ENCODE results near the gene CCR6. TPM values are rescaled to one million over a fixed set of nuclear protein-coding genes. Genes with fewer than 3 reads are reported as not detected.

The CCR6 gene
- total RNA-seq, 2 donors from 2014 or later: not detected

DNA sequence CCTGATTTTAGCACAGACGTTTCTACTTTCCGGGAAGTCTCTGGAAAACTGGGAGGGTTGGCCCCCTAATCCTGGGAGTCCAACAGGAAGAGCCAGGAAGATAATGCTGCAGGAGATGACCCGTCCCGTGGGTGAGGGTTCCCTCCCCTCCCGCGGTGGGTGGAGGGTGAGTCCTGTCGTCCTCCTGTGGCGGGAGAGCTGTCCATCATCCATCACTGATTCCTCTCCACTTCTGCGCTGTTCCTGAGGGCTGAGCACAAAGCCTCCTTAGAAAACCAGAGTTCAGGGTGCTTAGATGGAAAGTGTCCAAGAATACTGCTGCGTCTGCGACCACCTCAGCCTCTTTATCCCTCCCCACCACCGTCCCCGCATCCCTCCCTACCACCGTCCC lies 6.1 kb upstream of the CCR6 start:
- DNase-seq: no peak
- no peak for ATAC-seq
- intact Hi-C loops (cut with DNase I): no loop called here

DNA sequence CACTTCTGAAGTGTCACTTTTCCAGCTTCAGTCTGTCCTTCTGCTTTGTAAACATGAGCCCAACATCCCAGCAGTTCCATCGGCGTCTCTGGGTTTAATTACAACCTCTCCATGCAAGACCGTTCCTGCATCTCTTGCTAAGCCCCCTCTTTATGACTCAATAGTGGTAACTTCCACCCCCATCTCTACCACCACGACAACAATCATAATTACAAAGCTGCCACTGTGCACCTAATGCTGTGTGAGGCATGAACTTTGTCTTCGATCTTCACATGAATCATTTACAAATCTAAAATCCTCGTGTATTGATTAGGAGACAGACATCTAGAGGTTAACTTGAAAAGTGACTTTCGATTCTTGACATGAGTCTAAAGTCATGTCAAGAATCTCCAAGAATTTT lies 4.9 kb upstream of the CCR6 start:
- ATAC-seq (no peak), DNase-seq (no peak)
- intact Hi-C loops (cut with DNase I): no loop called here

DNA sequence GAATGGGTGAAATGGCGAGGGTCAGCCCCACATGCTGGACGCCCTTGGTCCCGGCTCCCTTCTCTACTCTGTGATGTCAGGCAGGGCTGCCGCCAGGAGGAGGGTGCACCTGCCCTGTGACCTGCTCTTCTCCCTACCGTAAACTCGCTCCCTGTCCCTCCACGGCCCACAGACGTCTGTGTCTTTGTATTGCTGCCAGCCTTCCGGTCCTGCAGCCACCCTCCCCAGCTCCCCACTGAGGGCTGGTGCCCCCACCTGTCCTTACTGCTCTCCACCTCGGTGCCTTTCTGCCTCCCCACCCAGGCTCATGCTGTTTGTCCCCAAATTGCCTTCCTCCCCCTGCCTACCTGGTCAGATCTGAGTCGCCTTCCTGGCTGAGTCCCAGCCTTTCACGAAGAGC lies 4.1 kb upstream of the CCR6 start:
- intact Hi-C loops (cut with DNase I): no loop called here
- no peak for ATAC-seq
- no peak for DNase-seq

DNA sequence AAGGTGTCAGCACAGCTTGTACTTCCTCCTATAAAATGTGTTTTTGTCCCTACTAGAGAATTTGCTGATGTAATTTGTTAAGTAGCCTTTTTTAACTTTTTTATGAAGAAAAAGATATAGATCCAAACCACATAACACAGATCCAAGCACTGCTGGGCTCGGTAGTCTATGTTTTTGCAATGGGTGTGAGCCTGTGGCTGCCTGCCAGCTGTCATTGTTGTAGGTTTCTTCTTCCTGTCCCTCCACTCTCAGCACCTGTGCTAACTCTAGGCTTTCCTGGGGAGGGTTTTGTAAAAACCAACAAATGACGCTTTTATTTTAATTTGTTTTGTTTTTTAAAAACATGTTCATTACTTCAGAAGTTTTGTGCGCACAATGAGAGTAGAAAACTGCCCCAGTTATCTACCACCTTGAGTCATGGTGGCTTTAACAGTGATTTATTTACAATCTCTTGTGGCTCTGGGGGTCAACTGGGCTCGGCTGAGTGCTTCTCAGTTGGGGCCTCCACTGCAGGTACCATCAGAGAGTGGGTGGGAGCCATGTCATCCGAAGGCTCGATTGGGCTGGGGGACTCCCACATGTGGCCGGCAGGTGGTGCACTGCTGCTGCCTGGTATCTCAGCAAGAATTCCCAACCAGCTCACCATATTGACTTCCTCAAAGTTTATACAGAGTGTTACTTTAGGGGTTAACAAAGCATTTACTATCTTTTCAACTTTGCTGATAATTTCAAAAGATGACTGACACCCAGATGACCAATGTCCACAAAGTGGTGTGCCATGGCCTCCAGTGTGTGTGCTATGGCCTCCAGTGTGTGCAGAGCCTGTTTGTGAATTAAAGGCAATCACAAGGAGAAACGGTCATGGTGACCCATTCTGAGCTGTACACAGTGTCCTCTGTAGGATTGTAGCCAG lies 3.0 kb upstream of the CCR6 start:
- intact Hi-C loops (cut with DNase I): no loop called here
- no peak for DNase-seq
- ATAC-seq: peak in 1 of 2 donors; percentile 49

DNA sequence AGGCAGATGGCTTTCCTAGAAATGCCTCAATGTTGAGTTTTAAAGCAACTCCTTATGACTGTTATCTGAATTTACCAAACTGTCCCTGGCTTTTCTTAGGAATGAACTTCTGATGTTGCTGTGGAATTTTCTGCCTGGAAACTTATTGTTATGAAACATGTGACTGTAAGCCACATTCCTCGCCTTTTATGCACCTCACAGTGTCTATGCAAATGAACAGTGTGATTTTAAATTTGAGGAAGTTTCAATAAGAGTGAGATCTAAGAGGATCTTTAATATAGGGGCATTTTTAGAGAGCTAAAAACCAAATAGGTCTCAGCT lies 2.4 kb upstream of the CCR6 start:
- DNase-seq (no peak), ATAC-seq (no peak)
- intact Hi-C loops (cut with DNase I): no loop called here

DNA sequence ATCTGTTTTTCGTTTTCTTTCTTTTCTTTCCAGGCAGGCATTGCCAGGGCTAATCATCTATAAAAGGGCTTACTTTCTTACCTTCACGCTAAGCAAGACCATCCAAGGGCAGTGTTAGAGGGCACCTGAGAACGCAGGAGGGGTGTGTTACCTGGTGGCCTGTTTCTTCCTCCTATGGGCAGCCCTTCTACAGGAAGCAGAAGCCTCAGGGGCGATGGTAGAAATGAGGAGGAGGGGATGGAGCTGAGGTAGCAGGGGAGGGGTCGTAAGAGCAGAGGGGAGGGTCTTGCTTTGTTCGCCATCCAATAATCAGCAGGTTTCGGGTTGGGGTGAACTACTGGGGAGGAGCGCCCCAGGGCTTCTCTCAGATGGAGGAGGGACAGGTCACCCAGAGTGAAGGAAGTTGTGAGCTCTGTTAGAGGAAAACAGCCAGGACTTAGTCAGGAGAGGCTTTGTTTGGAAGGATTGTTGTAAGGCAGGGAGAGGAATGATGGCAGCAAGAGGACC lies 1.5 kb upstream of the CCR6 start:
- ATAC-seq: no peak
- no peak for DNase-seq
- intact Hi-C loops (cut with DNase I): no loop called here

DNA sequence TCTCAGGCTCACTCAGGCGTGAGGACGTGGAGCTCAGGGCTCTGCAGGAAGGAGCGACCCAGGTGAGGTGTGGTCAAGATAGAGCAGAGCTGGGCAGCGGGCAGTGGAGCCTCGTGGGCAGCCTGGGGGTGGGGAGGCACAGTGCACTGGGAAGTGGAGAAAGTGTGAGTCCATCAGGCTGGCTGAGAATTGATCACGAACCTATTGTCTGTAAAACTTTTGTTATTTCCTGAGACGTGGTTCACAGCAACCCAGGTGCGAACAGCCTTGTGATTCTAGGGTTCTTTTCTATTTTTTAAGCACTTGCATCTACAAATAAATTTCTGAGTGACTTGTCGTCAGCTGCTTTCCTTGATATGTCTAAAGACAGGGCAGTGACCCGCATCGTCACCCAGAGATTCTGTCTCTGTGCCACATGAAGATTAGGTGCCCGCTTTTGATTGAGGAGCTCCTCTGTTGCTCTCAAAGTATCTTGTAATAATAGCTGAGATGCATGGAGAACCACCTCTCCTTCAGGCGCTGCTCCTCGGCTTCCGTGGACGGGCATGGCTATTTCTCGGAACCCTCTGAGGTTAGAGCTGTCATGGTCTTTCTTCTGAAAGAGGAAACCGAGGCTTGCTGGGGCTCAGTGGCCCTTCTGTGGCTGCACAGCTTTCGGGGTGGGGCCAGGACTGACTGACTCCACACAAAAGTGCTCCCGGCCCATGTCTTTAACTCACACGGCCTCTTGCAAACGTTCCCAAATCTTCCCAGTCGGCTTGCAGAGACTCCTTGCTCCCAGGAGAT lies 662 bp upstream of the CCR6 start:
- DNase-seq: no peak
- intact Hi-C loops (cut with DNase I): no loop called here
- no peak for ATAC-seq

DNA sequence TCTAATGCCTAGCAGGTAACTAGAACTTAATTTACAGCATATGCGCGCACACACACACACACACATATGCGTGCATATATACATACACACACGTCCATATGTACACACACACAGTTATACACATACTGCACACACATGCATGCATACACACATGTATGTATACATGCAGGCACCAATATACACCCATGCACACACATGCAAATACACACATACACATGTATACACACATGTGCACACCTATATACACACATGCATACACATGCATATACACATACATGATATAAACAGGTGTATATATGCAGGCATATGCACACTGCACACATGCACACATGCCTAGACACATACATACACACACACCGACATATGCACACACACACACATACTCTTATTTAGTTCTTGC lies 1.9 kb downstream of the CCR6 start:
- no peak for ATAC-seq
- no peak for DNase-seq
- intact Hi-C loops (cut with DNase I): no loop called here

DNA sequence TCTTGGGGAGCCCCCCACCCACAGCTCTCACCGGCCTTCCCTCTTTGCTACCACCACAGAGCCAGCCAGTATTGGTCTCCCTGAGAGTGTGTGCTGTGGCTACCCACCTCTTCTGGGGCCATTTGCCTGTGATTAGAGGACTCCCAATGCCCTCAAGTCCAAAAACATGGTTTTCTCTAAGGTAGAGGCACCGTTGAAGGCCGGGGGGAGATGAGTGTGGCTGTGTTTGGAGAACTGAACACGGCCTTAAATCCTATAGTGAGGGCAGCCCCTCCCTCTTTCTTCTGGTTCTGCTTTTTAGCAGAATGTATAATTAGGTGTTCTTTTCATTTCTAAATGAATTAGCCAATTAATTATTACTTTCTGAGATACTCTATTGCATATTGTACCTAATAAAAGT lies 2.5 kb downstream of the CCR6 start:
- ATAC-seq (no peak), DNase-seq (no peak)
- intact Hi-C loops (cut with DNase I): no loop called here

DNA sequence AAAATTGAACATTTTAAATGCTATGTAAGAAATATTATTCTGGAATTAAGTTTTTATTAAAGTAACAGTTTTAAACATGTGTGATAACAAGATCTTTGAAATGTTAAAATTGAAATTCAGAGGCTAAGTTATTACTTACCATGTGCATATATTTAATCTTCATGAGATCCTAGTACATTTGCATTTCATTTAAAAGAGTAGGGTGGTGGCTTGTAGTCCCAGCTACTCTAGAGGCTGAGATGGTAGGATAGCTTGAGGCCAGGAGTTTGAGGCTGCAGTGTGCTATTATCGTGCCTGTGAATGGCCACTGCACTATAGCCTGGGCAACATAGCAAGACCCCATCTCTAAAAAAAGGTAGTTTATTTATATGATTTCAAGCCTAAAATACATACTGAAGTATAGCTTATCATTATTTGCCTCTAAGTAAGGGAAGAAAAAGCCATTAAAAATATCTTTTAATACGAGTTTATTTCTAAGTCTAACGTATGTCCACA lies 3.0 kb downstream of the CCR6 start:
- intact Hi-C loops (cut with DNase I): no loop called here
- DNase-seq (no peak), ATAC-seq (no peak)

DNA sequence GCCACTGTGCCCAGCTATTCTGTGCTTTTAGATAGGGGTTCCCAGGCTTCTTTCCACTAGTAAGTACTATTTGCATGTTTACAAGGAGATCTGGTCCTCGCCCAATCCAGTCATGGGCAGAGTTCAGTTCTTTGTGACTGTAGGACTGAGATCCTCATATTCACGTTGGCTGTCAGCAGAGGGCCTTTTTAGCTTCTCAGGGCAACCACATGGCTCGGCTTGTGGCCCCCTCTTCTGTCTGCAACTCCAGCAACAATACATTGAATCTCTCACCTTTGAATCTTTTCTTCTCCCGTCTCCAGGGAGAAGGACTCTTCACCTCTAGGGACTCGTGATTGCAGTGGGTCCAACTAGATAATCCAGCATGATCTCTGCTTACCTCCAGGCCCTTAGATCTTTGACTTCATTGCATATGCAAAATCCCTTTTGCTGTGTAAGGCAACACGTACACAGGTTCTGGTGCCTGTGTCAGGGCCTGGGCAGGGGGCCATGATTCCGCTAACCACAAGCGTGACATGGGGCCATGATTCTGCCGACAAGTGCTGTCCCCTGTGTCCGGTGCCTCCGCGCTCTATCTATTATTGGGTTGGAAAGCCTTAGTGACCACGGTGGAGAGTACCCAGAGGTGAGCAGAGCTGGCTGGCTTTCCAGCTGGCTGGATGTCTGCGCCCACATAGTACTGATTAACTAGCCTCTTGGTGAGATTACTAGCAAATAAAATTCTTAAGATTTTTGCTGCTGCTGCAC lies 5.1 kb downstream of the CCR6 start:
- no peak for ATAC-seq
- intact Hi-C loops (cut with DNase I): no loop called here
- no peak for DNase-seq

DNA sequence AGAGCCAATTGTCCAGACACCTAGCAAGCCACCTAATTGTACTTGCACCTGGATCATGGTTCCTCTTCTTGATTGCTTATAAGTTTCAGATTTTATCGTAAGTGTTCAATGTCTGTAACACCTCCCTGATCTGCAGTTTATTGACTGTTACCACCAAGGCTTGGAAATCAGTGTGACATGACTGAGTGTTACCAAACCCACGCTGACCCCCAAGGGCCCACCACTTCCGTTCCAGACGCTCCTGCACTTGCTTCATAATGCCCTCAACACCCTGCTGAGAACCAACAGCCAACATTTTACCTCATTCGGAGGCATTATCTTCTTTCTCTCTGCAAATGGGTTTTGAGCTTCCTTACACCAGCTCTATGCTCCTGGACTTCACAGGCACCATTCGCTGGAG lies 6.3 kb downstream of the CCR6 start:
- no peak for DNase-seq
- intact Hi-C loops (cut with DNase I): no loop called here
- no peak for ATAC-seq

DNA sequence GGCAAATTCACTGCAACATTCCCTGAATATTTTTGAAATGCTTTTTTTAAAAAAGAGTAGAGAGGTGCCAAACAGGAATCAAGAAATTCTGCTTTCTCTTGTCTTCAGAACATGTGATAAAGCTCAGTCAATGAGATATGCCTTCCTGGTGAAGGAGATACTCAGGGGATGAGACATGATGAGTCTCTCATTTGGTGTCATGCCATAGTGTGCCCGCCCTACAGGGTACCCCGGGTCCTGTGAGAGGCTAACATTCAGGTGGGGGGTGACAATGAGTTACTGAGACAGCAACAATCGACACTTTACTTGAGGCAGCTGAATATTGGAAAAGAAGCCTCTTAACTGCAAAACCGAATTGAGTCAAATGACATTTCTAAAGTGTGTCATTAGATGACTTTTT lies 6.7 kb downstream of the CCR6 start:
- peak in 1 of 2 donors; percentile 44 for ATAC-seq
- intact Hi-C loops (cut with DNase I): no loop called here
- DNase-seq: no peak

DNA sequence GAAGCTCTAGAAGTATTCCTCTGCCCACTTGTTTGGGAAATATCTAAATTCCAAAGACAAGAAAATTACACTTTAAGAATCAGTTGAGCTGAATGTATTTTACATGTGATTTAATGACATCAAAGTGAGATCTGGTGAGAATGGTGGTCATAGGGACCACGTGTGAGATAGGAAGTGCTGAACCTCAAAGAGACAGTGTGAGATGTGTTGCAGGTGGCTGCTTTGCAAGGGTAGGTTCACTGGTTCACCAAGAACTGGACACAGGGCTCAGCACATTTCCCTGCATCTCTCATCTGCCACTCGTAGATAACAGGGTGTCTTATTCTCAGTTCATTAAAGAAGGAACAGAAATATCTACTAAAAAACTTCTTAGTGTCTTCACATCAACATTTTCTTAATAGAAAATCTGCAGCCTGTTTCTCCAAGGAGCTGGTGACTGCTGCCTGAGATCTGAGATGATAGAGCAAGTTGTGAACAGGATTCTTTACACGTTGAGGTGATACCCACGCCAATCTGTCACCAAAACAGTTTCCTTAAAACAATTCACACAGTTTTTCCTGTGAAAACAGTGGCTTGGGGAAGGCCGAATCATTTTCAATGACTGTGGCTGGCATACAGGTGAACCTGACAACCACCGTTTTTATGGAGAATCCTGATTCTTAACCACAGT lies 7.2 kb downstream of the CCR6 start:
- intact Hi-C loops (cut with DNase I): no loop called here
- DNase-seq: no peak
- no peak for ATAC-seq

DNA sequence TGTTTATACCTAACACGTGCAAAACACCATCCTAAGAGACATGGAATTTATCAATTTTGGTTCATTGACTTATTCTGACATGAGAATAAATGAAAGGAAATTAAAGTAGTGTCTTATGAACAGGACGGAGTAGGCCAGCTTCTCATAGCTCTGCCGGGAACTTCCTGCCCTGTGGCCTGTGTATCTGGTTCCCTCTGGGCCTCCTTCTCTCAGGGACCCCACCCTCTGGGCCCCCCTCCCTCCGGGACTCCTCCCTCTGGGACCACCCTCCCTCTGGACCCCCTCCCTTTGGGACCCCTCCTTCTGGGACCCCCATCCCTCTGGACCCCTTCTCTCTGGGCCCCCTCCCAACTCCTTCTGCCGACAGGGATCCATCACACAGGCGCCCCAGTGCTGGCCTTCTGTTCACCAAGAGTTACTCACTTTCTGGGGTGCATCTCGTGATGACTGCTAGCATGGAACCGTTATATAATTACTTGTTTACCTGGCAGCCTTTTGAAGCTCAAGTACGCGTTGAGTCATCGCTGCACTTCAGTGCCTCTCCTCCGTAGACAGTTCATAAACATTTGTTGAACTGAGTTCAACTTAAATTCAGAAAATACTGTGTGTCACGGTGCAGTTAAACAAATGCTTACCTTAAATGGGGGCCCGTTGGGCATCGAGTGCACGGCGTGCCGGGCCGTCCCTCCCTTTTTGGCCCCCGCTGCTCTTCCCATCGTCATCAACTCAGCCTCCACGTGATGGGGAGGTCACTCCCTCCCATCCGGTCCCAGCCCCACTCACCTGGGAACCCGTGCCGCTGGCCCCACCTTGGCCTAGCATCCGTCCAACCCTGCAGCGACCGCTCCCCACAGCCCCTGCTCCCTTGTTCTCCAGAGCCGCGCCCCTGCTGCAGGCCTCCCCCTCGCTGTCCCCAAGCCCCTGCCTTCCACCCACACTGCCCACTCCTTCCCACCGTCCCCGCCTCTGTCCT lies 8.1 kb downstream of the CCR6 start:
- intact Hi-C loops (cut with DNase I): no loop called here
- ATAC-seq: no peak
- no peak for DNase-seq

DNA sequence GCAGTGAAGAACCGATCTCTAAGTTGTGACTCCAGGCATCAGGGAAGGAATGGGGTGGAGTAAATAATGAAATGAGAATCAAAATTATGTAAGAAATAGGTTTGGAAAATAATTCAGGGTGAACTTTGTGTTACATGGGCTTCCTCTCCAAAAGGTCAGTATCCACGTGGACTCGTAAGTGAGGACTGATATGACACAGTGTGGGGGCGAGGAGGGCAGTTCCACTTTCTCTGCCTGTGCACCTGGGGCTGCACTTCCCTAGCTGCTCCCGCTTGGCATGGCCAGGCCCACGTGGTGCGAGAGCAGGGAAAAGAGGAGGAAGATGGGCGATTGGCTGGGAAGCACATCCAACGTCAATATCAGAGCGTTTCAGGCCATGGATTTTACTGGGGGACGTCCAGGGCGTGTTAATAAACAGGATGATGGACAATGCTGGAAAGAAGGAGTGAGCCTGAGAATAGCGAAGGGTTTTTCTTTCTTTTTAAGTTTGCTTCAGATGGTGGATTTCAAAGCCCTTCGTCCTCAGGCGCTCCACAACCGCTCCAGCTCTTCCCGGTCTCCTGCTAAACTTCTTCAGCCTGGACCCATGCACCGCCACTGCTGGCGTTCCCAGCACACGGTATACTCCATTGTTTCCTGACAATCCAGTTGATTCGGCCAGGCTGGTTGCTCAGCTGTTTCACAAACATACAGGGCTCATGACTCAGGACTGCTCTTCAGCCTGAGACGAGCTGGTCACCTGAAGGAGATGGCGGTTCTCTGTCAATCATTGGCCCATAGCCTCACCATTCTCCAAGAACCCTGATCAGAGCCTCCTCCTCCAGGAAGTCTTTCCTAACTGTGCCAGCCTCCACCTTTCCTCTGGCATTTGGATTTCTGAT lies 11.8 kb downstream of the CCR6 start:
- ATAC-seq (no peak), DNase-seq (no peak)
- intact Hi-C loops (cut with DNase I): no loop called here

DNA sequence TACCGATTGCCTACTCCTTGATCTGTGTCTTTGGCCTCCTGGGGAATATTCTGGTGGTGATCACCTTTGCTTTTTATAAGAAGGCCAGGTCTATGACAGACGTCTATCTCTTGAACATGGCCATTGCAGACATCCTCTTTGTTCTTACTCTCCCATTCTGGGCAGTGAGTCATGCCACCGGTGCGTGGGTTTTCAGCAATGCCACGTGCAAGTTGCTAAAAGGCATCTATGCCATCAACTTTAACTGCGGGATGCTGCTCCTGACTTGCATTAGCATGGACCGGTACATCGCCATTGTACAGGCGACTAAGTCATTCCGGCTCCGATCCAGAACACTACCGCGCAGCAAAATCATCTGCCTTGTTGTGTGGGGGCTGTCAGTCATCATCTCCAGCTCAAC lies 13.5 kb downstream of the CCR6 start:
- no peak for ATAC-seq
- no peak for DNase-seq
- intact Hi-C loops (cut with DNase I): no loop called here

Data from left cardiac atrium (tissue), 4 donors.